Right lobe of liver (tissue), 6 donors: ENCODE measurements around the gene INAVA. TPM values are rescaled to one million over a fixed set of nuclear protein-coding genes. Genes with fewer than 3 reads are reported as not detected.

Experiments
- ATAC-seq, 4 donors: fragments of 200-7000 bp; cut with Tn5 transposase; one replicate each; pipeline ENCODE4 v1.9.1; 2020; ENCODE audit warnings: mild to moderate bottlenecking in 4 of 4, moderate library complexity in 4 of 4
- DNase-seq, 3 donors: peaks; one replicate each; pipeline ENCODE4 v3.0.0-alpha.2; 2020
- H3K27ac ChIP-seq, 3 donors: fragments of 200-600 bp; one replicate each; pipeline ENCODE4 v1.8.0; 2022
- H3K27me3 ChIP-seq, 2 donors: fragments of 200-600 bp; one replicate each; pipeline ENCODE4 v1.8.0; 2022
- H3K36me3 ChIP-seq, 4 donors: fragments of 200-600 bp; sonication (generic) in 1 of 4; one replicate each; pipeline versions ENCODE4 v1.5.1 to v1.8.0; 2017 to 2022; ENCODE audit warnings: control low read depth in 1 of 4
- H3K4me1 ChIP-seq, 4 donors: fragments of 200-600 bp; sonication (generic) in 1 of 4; one replicate each; pipeline versions ENCODE4 v1.5.1 to v1.8.0; 2017 to 2022; ENCODE audit warnings: control low read depth in 1 of 4
- H3K4me3 ChIP-seq, 3 donors: fragments of 200-600 bp; one replicate each; pipeline ENCODE4 v1.8.0; 2022
- H3K9me3 ChIP-seq, 4 donors: fragments of 200-600 bp; sonication (generic) in 1 of 4; one replicate each; pipeline versions ENCODE4 v1.5.1 to v1.8.0; 2017 to 2022; ENCODE audit warnings: control low read depth in 1 of 4
- CTCF ChIP-seq, 4 donors: fragments of 200-600 bp in 3 of 4; fragments of 450-650 bp in 1 of 4; IDR thresholded peaks; one replicate each; pipeline versions ENCODE4 v1.5.1 to v1.8.0; 2016 to 2022; ENCODE audit warnings: antibody characterized with exemption in 4 of 4, mild to moderate bottlenecking in 2 of 4
- POLR2A ChIP-seq: fragments of 450-650 bp; IDR thresholded peaks from one replicate; pipeline ENCODE4 v1.6.1; 2017; ENCODE audit warnings: antibody characterized with exemption, mild to moderate bottlenecking
- WGBS: methylation state at CpG from one replicate; pipeline ENCODE4 v1.1.6; 2018; ENCODE audit warnings: low coverage, low lambda C conversion rate; ENCODE audit not compliant: insufficient coverage; ENCODE audit errors: missing lambda C conversion rate; 5-methylcytosine and 5-hydroxymethylcytosine counted together
- intact Hi-C, 2 donors: fragments of 100-400 bp; cut with DNase I; formaldehyde crosslinking; loops; one replicate each; pipeline versions ENCODE4 v1.11.2 to v1.14.1; 2022
- total RNA-seq, 6 experiments: library from RNA; depleted of rRNA in 2 of 6; stranded (reverse); fragments of >200 nt in 2 of 6; fragmentation: NEBNext Ultra II Directional in 3 of 6; extraction: Animal tissue kit (Norgen Biotek cat#: 25700) in 3 of 6; gene quantifications; one replicate each; pipeline versions ENCODE4 v1.1.0 to v1.2.4, GENCODE V29; 2016 to 2023
- donor health status: DM: no; HTN: yes; CAD: no.
- donor health status: DM: no; HTN: no; CAD: no.
- donor health status: DM: no; HTN: no; CAD: no.
- donor health status: DM: no; HTN: yes; CAD: no.
- donor health status: DM: no; HTN: yes; CAD: no.

Gene INAVA
- total RNA-seq, 6 experiments from 2014 or later, result 0.29 to 0.55 (median 0.41) TPM

DNA sequence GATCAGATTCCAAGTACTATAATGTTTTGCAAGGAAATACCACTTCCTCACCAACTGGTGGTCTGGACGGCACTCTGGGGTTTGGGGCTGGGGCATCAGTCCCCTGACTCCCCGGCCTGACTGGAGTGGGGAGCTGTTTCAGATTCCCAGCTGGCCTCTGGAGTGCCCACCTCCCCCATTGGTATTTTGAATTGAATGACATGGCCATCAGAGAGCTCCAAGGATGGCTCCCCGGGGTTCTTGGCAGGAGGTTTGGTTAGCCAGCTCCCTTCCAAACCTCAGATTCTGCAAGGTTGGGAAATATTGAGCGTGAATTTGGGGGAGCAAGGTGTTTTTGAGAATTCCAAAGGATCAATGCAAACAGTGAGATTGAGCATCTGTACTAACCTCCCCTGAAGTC, 2.2 kb upstream of the INAVA start:
- H3K4me3 ChIP-seq, result no peak overlapping the region
- no peak for DNase-seq

GRCh38 chr1:200892958-200893357, 1.7 kb upstream of the INAVA start:
- H3K4me3 ChIP-seq, result no peak overlapping the region

More for the DNA sequence above, 2.2 kb upstream of the INAVA start:
- H3K9me3 ChIP-seq, result no peaks in the 10 kb centered on the region
- H3K4me1 ChIP-seq, result peaks cover 0 to 33% (median 4%) of the 10 kb centered on the region in 4 donors
- no peaks in the 10 kb centered on the region for H3K27me3 ChIP-seq
- no peaks in the 10 kb centered on the region for H3K36me3 ChIP-seq
- WGBS, result 45% methylated on average over 3 of the region's 4 CpGs
- no peak for ATAC-seq
- intact Hi-C loops, result no loop called here
- no peak overlapping the region for H3K27ac ChIP-seq
- no peak for TF ChIP-seq CTCF (IDR thresholded peaks at IDR 0.05)
- no peak for TF ChIP-seq POLR2A

GRCh38 chr1:200893411-200893901, 1.2 kb upstream of the INAVA start:
- no peak overlapping the region for H3K27ac ChIP-seq
- no peaks in the 10 kb centered on the region for H3K27me3 ChIP-seq
- ATAC-seq, result no peak
- TF ChIP-seq POLR2A, result no peak
- TF ChIP-seq CTCF (IDR thresholded peaks at IDR 0.05), result no peak
- 63% methylated on average over 4 of the region's 6 CpGs for WGBS
- intact Hi-C loops, result no loop called here
- no peak for DNase-seq
- no peaks in the 10 kb centered on the region for H3K36me3 ChIP-seq
- H3K4me3 ChIP-seq, result no peak overlapping the region
- no peaks in the 10 kb centered on the region for H3K9me3 ChIP-seq
- peaks cover 0 to 29% (median 4%) of the 10 kb centered on the region in 4 donors for H3K4me1 ChIP-seq

More at GRCh38 chr1:200892958-200893357, 1.7 kb upstream of the INAVA start:
- no peaks in the 10 kb centered on the region for H3K9me3 ChIP-seq
- TF ChIP-seq POLR2A (no peak), CTCF (IDR thresholded peaks at IDR 0.05) (no peak)
- DNase-seq (no peak), ATAC-seq (no peak)
- H3K36me3 ChIP-seq, result no peaks in the 10 kb centered on the region
- intact Hi-C loops, result no loop called here
- no peak overlapping the region for H3K27ac ChIP-seq
- peaks cover 0 to 33% (median 4%) of the 10 kb centered on the region in 4 donors for H3K4me1 ChIP-seq
- H3K27me3 ChIP-seq, result no peaks in the 10 kb centered on the region

DNA sequence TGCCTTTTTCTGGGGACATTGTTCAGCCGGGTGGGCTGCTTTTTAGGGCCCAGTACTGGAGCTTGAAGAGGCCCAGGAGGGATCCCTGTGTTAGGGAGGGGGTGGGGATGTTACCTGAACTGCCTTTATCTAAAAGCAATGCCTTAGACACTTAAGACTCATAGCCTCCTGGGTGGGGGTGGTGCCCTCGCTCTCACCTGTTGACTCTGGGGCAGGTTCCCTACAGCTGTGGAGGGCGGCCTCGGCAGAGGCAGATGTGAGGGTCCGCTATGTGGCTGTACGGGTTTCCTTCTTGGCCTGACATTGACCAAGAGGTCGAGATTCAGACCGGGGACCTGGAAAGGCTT, 716 bp downstream of the INAVA start:
- TF ChIP-seq POLR2A (no peak), CTCF (IDR thresholded peaks at IDR 0.05) (no peak)
- H3K4me3 ChIP-seq, result no peak overlapping the region
- H3K27me3 ChIP-seq, result no peaks in the 10 kb centered on the region
- DNase-seq, result no peak
- ATAC-seq, result no peak
- no peaks in the 10 kb centered on the region for H3K9me3 ChIP-seq
- peaks cover 0 to 28% (median 4%) of the 10 kb centered on the region in 4 donors for H3K4me1 ChIP-seq
- H3K27ac ChIP-seq, result no peak overlapping the region
- WGBS, result 53% methylated on average over 2 of the region's 8 CpGs
- intact Hi-C loops, result no loop called here
- no peaks in the 10 kb centered on the region for H3K36me3 ChIP-seq
